SK-N-SH treated with all-trans-retinoic acid at 6 μM for 48 hours (cell line): Measurements from ENCODE around the gene MRPS22.

Experiments
- ATAC-seq: fragments of 200-7000 bp; cut with Tn5 transposase; 3 replicates; pipeline ENCODE4 v1.9.1; 2020; ENCODE audit warnings: mild to moderate bottlenecking, moderate library complexity
- ARNTL ChIP-seq: fragments of 450-650 bp; formaldehyde crosslinking; IDR thresholded peaks from 2 replicates; pipeline ENCODE4 v1.5.0; 2020; ENCODE audit warnings: low read depth, mild to moderate bottlenecking, moderate library complexity, borderline replicate concordance
- BACH2 ChIP-seq: fragments of 250-450 bp; sonication (Bioruptor Pico); IDR thresholded peaks from 2 replicates; pipeline ENCODE4 v1.9.0; 2021; ENCODE audit warnings: mild to moderate bottlenecking, borderline replicate concordance
- CREB5 ChIP-seq: fragments of 250-450 bp; sonication (Bioruptor Pico); IDR thresholded peaks from 2 replicates; pipeline ENCODE4 v1.5.1; 2020; ENCODE audit warnings: low read depth, mild to moderate bottlenecking, moderate library complexity
- CSDC2 ChIP-seq: fragments of 250-450 bp; sonication (Bioruptor Pico); IDR thresholded peaks from 2 replicates; pipeline ENCODE4 v1.5.0; 2020; ENCODE audit warnings: mild to moderate bottlenecking, moderate library complexity
- ESRRG ChIP-seq: fragments of 250-450 bp; sonication (Bioruptor Pico); IDR thresholded peaks from 2 replicates; pipeline ENCODE4 v1.6.1; 2021; ENCODE audit warnings: mild to moderate bottlenecking
- GLIS3 ChIP-seq: fragments of 250-450 bp; sonication (Bioruptor Pico); IDR thresholded peaks from 2 replicates; pipeline ENCODE4 v1.5.0; 2020; ENCODE audit warnings: mild to moderate bottlenecking, moderate library complexity
- OSR1 ChIP-seq: fragments of 250-450 bp; sonication (Bioruptor Pico); IDR thresholded peaks from 2 replicates; pipeline ENCODE4 v1.8.0; 2022; ENCODE audit warnings: moderate library complexity, mild to moderate bottlenecking, inconsistent platforms
- PPARA ChIP-seq: fragments of 250-450 bp; sonication (Bioruptor Pico); IDR thresholded peaks from 2 replicates; pipeline ENCODE4 v1.5.0; 2020; ENCODE audit warnings: mild to moderate bottlenecking, borderline replicate concordance
- RARB ChIP-seq: fragments of 250-450 bp; sonication (Bioruptor Pico); IDR thresholded peaks from 2 replicates; pipeline ENCODE4 v1.8.0; 2021; ENCODE audit warnings: mild to moderate bottlenecking, moderate library complexity
- TCF4 ChIP-seq: fragments of 250-450 bp; sonication (Bioruptor Pico); IDR thresholded peaks from 2 replicates; pipeline ENCODE4 v1.8.0; 2021; ENCODE audit warnings: mild to moderate bottlenecking, moderate library complexity, borderline replicate concordance
- TOX ChIP-seq: fragments of 250-450 bp; sonication (Bioruptor Pico); IDR thresholded peaks from 2 replicates; pipeline ENCODE4 v1.8.0; 2021; ENCODE audit warnings: mild to moderate bottlenecking, moderate library complexity, borderline replicate concordance
- ZC3H10 ChIP-seq: fragments of 250-450 bp; sonication (Bioruptor Pico); IDR thresholded peaks from 2 replicates; pipeline ENCODE4 v1.5.1; 2021; ENCODE audit warnings: mild to moderate bottlenecking, moderate library complexity
- ZFP3 ChIP-seq: fragments of 250-450 bp; sonication (Bioruptor Pico); IDR thresholded peaks from 2 replicates; pipeline ENCODE4 v1.5.0; 2020; ENCODE audit warnings: mild to moderate bottlenecking, moderate library complexity
- ZFP30 ChIP-seq: fragments of 450-650 bp; formaldehyde crosslinking; IDR thresholded peaks from 2 replicates; pipeline ENCODE4 v1.5.0; 2022; ENCODE audit warnings: mild to moderate bottlenecking, moderate library complexity
- ZNF565 ChIP-seq: fragments of 450-650 bp; formaldehyde crosslinking; conservative IDR thresholded peaks from 2 replicates; pipeline ENCODE4 v1.5.0; 2020; ENCODE audit warnings: low read depth, mild to moderate bottlenecking, moderate library complexity
- ZNF70 ChIP-seq: fragments of 450-650 bp; formaldehyde crosslinking; IDR thresholded peaks from 2 replicates; pipeline ENCODE4 v1.5.0; 2020; ENCODE audit warnings: mild to moderate bottlenecking, moderate library complexity
- ZNF8 ChIP-seq: fragments of 450-650 bp; formaldehyde crosslinking; IDR thresholded peaks from 2 replicates; pipeline ENCODE4 v1.5.0; 2020; ENCODE audit warnings: mild to moderate bottlenecking, moderate library complexity
- TF ChIP-seq, protein P1 (sequence below): fragments of 250-450 bp; sonication (Bioruptor Pico); IDR thresholded peaks from 2 replicates; pipeline ENCODE4 v1.5.0; 2020; ENCODE audit warnings: mild to moderate bottlenecking, moderate library complexity
- TF ChIP-seq, protein P2 (sequence below): fragments of 250-450 bp; sonication (Bioruptor Pico); IDR thresholded peaks from 2 replicates; pipeline ENCODE4 v1.8.0; 2021; ENCODE audit warnings: low read depth, mild to moderate bottlenecking, moderate library complexity, borderline replicate concordance
- TF ChIP-seq, protein P3 (sequence below): fragments of 250-450 bp; sonication (Bioruptor Pico); IDR thresholded peaks from 2 replicates; pipeline ENCODE4 v1.8.0; 2020; ENCODE audit warnings: mild to moderate bottlenecking, moderate library complexity, borderline replicate concordance

MRPS22 gene

GRCh38 chr3:139361276-139361675 lies 17.5 kb downstream of the MRPS22 start:
- no peak for TF ChIP-seq TCF4 (CRISPR knock-in tag)
- no peak for ATAC-seq

DNA sequence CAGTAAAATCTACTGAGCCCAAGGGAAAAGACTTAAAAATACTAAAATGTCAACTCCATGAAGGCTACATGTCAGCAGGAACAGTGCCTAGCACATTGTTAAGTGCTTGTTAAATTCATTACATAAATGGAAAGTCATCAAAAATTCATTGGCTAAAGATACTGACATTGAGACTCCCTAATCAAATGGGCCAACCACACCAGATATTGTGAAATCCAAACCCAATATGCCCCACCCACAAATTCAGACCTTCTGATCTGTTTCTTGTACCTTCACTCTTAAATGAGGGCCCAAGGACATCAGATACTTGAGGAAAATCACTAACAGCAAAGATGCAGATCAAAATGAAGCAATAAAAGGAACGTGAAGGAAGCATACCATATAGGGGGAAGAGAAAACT lies 20.7 kb downstream of the MRPS22 start:
- ATAC-seq, result no peak
- TF ChIP-seq ZNF70 (CRISPR knock-in tag), result no peak
- TF ChIP-seq BACH2 (CRISPR knock-in tag), result no peak
- no peak for TF ChIP-seq OSR1 (CRISPR knock-in tag)
- no peak for TF ChIP-seq ZNF8 (CRISPR knock-in tag)
- TF ChIP-seq PPARA, result no peak
- no peak for TF ChIP-seq CSDC2
- no peak for TF ChIP-seq RARB (CRISPR knock-in tag)
- no peak for TF ChIP-seq TCF4 (CRISPR knock-in tag)
- TF ChIP-seq CREB5, result no peak
- TF ChIP-seq, all 23 proteins: peak for 0

DNA sequence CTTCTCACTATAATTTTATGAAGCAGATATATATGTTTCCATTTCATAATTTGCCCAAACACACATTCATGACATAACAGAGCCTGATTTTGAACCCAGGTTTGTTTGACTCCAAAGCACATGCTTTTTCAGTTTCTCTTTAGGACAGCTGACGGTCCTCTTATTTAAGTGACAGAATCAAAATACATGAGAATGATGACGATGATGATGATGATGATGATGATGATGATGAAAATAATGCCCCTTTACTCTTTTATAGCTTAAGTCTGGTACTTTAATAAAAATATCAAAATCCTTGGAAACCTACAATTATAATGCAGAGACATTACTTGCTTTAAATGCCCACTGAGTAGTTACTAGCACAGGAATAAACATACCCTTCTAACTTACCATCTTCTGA lies 30.3 kb downstream of the MRPS22 start:
- TF ChIP-seq RARB (CRISPR knock-in tag), result no peak
- no peak for TF ChIP-seq ZFP30 (CRISPR knock-in tag)
- ATAC-seq, result no peak

GRCh38 chr3:139377378-139377777 lies 33.6 kb downstream of the MRPS22 start:
- TF ChIP-seq RARB (CRISPR knock-in tag), result no peak
- TF ChIP-seq, protein P1, sequence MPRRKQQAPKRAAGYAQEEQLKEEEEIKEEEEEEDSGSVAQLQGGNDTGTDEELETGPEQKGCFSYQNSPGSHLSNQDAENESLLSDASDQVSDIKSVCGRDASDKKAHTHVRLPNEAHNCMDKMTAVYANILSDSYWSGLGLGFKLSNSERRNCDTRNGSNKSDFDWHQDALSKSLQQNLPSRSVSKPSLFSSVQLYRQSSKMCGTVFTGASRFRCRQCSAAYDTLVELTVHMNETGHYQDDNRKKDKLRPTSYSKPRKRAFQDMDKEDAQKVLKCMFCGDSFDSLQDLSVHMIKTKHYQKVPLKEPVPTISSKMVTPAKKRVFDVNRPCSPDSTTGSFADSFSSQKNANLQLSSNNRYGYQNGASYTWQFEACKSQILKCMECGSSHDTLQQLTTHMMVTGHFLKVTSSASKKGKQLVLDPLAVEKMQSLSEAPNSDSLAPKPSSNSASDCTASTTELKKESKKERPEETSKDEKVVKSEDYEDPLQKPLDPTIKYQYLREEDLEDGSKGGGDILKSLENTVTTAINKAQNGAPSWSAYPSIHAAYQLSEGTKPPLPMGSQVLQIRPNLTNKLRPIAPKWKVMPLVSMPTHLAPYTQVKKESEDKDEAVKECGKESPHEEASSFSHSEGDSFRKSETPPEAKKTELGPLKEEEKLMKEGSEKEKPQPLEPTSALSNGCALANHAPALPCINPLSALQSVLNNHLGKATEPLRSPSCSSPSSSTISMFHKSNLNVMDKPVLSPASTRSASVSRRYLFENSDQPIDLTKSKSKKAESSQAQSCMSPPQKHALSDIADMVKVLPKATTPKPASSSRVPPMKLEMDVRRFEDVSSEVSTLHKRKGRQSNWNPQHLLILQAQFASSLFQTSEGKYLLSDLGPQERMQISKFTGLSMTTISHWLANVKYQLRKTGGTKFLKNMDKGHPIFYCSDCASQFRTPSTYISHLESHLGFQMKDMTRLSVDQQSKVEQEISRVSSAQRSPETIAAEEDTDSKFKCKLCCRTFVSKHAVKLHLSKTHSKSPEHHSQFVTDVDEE (CRISPR knock-in tag), result no peak
- TF ChIP-seq, protein P2, sequence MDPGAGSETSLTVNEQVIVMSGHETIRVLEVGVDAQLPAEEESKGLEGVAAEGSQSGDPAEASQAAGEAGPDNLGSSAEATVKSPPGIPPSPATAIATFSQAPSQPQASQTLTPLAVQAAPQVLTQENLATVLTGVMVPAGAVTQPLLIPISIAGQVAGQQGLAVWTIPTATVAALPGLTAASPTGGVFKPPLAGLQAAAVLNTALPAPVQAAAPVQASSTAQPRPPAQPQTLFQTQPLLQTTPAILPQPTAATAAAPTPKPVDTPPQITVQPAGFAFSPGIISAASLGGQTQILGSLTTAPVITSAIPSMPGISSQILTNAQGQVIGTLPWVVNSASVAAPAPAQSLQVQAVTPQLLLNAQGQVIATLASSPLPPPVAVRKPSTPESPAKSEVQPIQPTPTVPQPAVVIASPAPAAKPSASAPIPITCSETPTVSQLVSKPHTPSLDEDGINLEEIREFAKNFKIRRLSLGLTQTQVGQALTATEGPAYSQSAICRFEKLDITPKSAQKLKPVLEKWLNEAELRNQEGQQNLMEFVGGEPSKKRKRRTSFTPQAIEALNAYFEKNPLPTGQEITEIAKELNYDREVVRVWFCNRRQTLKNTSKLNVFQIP (CRISPR knock-in tag), result no peak
- TF ChIP-seq ZFP30 (CRISPR knock-in tag), result no peak
- TF ChIP-seq GLIS3 (CRISPR knock-in tag), result no peak
- TF ChIP-seq, protein P3, sequence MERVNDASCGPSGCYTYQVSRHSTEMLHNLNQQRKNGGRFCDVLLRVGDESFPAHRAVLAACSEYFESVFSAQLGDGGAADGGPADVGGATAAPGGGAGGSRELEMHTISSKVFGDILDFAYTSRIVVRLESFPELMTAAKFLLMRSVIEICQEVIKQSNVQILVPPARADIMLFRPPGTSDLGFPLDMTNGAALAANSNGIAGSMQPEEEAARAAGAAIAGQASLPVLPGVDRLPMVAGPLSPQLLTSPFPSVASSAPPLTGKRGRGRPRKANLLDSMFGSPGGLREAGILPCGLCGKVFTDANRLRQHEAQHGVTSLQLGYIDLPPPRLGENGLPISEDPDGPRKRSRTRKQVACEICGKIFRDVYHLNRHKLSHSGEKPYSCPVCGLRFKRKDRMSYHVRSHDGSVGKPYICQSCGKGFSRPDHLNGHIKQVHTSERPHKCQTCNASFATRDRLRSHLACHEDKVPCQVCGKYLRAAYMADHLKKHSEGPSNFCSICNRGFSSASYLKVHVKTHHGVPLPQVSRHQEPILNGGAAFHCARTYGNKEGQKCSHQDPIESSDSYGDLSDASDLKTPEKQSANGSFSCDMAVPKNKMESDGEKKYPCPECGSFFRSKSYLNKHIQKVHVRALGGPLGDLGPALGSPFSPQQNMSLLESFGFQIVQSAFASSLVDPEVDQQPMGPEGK (CRISPR knock-in tag), result no peak
- TF ChIP-seq ARNTL (CRISPR knock-in tag), result no peak
- no peak for TF ChIP-seq ZFP3 (CRISPR knock-in tag)
- no peak for TF ChIP-seq ESRRG (CRISPR knock-in tag)
- no peak for TF ChIP-seq TCF4 (CRISPR knock-in tag)
- TF ChIP-seq OSR1 (CRISPR knock-in tag), result no peak
- no peak for TF ChIP-seq PPARA
- no peak for TF ChIP-seq ZNF565 (CRISPR knock-in tag)
- TF ChIP-seq BACH2 (CRISPR knock-in tag), result no peak
- no peak for ATAC-seq

GRCh38 chr3:139378587-139379241 lies 34.9 kb downstream of the MRPS22 start:
- no peak for ATAC-seq
- TF ChIP-seq CREB5, result no peak
- no peak for TF ChIP-seq ZNF8 (CRISPR knock-in tag)
- TF ChIP-seq TOX, result no peak
- TF ChIP-seq, protein P3 (CRISPR knock-in tag), result no peak
- no peak for TF ChIP-seq ZNF565 (CRISPR knock-in tag)
- no peak for TF ChIP-seq ARNTL (CRISPR knock-in tag)
- TF ChIP-seq ZFP3 (CRISPR knock-in tag), result no peak
- no peak for TF ChIP-seq ZC3H10 (CRISPR knock-in tag)
